OCI-LY1 (cell line): Measurements from ENCODE around the gene GJB2.

Source experiments
- H2AFZ ChIP-seq: fragments of 200-600 bp; sonication (generic), shearing (Covaris generic); 2 replicates; pipeline ENCODE4 v1.6.0; 2014; ENCODE audit warnings: antibody characterized with exemption, mild to moderate bottlenecking, low read length
- H3F3A ChIP-seq: fragments of 200-600 bp; sonication (generic), shearing (Covaris generic); 2 replicates; pipeline ENCODE4 v1.6.0; 2014; ENCODE audit warnings: mild to moderate bottlenecking, antibody characterized with exemption, low read length, moderate library complexity; ENCODE audit not compliant: insufficient read depth
- H3K27ac ChIP-seq: fragments of 200-600 bp; sonication (generic); 2 replicates; pipeline ENCODE4 v1.5.1; 2014; ENCODE audit warnings: low read length, mixed run types, mild to moderate bottlenecking, low read depth; ENCODE audit not compliant: poor library complexity, severe bottlenecking
- H3K27me3 ChIP-seq: fragments of 200-600 bp; sonication (generic); 2 replicates; pipeline ENCODE4 v1.6.0; 2014; ENCODE audit warnings: antibody characterized with exemption, mild to moderate bottlenecking, low read length, moderate library complexity; ENCODE audit not compliant: insufficient read depth
- H3K36me3 ChIP-seq: fragments of 200-600 bp; sonication (generic); 2 replicates; pipeline ENCODE4 v1.6.1; 2014; ENCODE audit warnings: mild to moderate bottlenecking, antibody characterized with exemption, low read length, moderate library complexity, mixed read lengths; ENCODE audit not compliant: insufficient read depth
- H3K4me1 ChIP-seq: fragments of 200-600 bp; sonication (generic); 2 replicates; pipeline ENCODE4 v1.5.1; 2014; ENCODE audit warnings: mild to moderate bottlenecking, low read length, moderate library complexity; ENCODE audit not compliant: insufficient read depth, severe bottlenecking
- H3K4me2 ChIP-seq: fragments of 200-600 bp; sonication (generic), shearing (Covaris generic); 2 replicates; pipeline ENCODE4 v1.6.1; 2014; ENCODE audit warnings: low read length
- H3K4me3 ChIP-seq: fragments of 200-600 bp; sonication (generic); 2 replicates; pipeline ENCODE4 v1.5.1; 2014; ENCODE audit warnings: low read length, low read depth, mild to moderate bottlenecking, mixed read lengths; ENCODE audit not compliant: poor library complexity, severe bottlenecking
- H3K79me2 ChIP-seq: fragments of 200-600 bp; shearing (Covaris generic); 2 replicates; pipeline ENCODE4 v1.6.1; 2016; ENCODE audit warnings: mixed run types, low read length, mixed read lengths; ENCODE audit not compliant: insufficient read depth
- H3K9ac ChIP-seq: fragments of 200-600 bp; sonication (generic), shearing (Covaris generic); 2 replicates; pipeline ENCODE4 v1.6.1; 2014; ENCODE audit warnings: mild to moderate bottlenecking, low read length, mixed read lengths
- H3K9me2 ChIP-seq: fragments of 200-600 bp; sonication (generic), shearing (Covaris generic); 2 replicates; pipeline ENCODE4 v1.6.1; 2014; ENCODE audit warnings: low read depth, mild to moderate bottlenecking, low read length, mixed read lengths
- H3K9me3 ChIP-seq: fragments of 200-600 bp; shearing (Covaris generic); 2 replicates; pipeline ENCODE4 v1.6.1; 2014; ENCODE audit warnings: low read length, mixed read lengths
- H4K20me1 ChIP-seq: fragments of 200-600 bp; sonication (generic), shearing (Covaris generic); 2 replicates; pipeline ENCODE4 v1.6.0; 2016; ENCODE audit warnings: mild to moderate bottlenecking, low read length; ENCODE audit not compliant: insufficient read depth
- CTCF ChIP-seq: fragments of 200-600 bp; sonication (generic), shearing (Covaris generic); IDR thresholded peaks from 2 replicates; pipeline ENCODE4 v1.5.1; 2017; ENCODE audit warnings: mild to moderate bottlenecking, antibody characterized with exemption, low read length, moderate library complexity, mixed read lengths
- EZH2 ChIP-seq: fragments of 200-600 bp; sonication (generic), shearing (Covaris generic); IDR thresholded peaks from 2 replicates; pipeline ENCODE4 v1.8.0; 2017; ENCODE audit warnings: borderline replicate concordance, mixed run types, mild to moderate bottlenecking, antibody characterized with exemption, low read length, moderate library complexity, mixed read lengths

GJB2 gene

GRCh38 chr13:20151612-20152011, 41.1 kb downstream of the GJB2 start:
- H3K4me3 ChIP-seq, result no peak overlapping the region
- no peaks in the 10 kb centered on the region for H3K4me1 ChIP-seq
- H3K27me3 ChIP-seq, result 0 out of 2 replicates have a peak, but pooled peaks cover 6% of the 10 kb centered on the region
- no peak overlapping the region for H2AFZ ChIP-seq
- H3K27ac ChIP-seq, result no peak overlapping the region
- no peaks in the 10 kb centered on the region for H3K36me3 ChIP-seq
- no peaks in the 10 kb centered on the region for H3K79me2 ChIP-seq
- H3F3A ChIP-seq, result no peaks in the 10 kb centered on the region; the same call in 1 of the 2 replicates
- H4K20me1 ChIP-seq, result no peaks in the 10 kb centered on the region
- H3K9me2 ChIP-seq, result no peaks in the 10 kb centered on the region
- no peaks in the 10 kb centered on the region for H3K9me3 ChIP-seq
- no peak overlapping the region for H3K4me2 ChIP-seq
- no peak overlapping the region for H3K9ac ChIP-seq
- TF ChIP-seq EZH2, result no peak
- TF ChIP-seq CTCF, result no peak

DNA sequence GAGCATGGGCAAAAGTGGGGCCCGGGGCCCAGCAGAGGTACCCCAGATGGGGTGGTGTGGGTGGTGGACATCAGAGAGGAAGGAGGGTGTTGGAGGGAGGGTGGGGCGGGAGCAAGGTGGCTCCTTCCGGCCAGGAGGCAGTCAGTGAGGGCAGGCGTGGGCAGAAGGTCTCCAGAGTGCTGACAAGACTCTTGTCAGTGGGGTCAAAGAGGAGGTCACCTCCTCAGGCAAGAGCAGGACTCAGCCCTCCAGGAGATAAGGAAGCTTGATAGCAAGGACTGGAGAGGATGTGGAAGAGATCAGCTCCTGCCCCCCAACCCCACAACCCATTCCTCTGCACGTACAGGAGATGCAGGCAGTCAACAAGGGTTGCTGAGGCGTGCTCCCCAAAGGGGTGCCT, 41.7 kb downstream of the GJB2 start:
- H3K36me3 ChIP-seq, result no peaks in the 10 kb centered on the region
- no peaks in the 10 kb centered on the region; the same call in 1 of the 2 replicates for H3F3A ChIP-seq
- no peak overlapping the region for H2AFZ ChIP-seq
- no peaks in the 10 kb centered on the region for H3K4me1 ChIP-seq
- no peaks in the 10 kb centered on the region for H3K9me2 ChIP-seq
- no peaks in the 10 kb centered on the region for H4K20me1 ChIP-seq
- no peak for TF ChIP-seq EZH2
- no peak for TF ChIP-seq CTCF
- no peak overlapping the region for H3K9ac ChIP-seq
- peaks cover 12% of the 10 kb centered on the region; the same call in 1 of the 2 replicates for H3K27me3 ChIP-seq
- H3K79me2 ChIP-seq, result no peaks in the 10 kb centered on the region
- no peak overlapping the region for H3K4me3 ChIP-seq
- H3K4me2 ChIP-seq, result no peak overlapping the region
- H3K9me3 ChIP-seq, result no peaks in the 10 kb centered on the region
- H3K27ac ChIP-seq, result no peak overlapping the region

DNA sequence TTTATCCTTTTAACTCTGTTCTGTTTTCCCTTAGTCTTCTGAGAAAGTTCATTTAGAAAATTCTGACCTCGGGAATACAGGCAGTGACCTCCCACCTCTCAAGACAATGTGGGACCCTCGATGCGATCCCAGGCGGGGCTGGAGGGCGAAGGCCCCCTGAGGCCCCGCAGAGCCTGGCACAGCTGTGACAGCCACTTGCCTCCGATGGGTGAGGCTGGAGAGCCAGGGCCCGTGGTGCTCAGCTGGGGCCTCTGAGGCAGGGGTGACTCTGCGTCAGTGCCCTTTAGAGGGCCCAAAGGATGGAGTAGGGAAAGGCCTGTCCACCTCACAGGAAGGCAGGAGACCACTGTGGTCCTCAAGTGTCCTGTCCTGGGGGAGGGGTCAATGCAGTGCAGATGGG, 42.2 kb downstream of the GJB2 start:
- Histone ChIP-seq H3K9me3 (no peaks in the 10 kb centered on the region), H3K4me1 (no peaks in the 10 kb centered on the region), H3K9ac (no peak overlapping the region), H3K36me3 (no peaks in the 10 kb centered on the region), H2AFZ (no peak overlapping the region), H4K20me1 (no peaks in the 10 kb centered on the region), H3K27me3 (peaks cover 13% of the 10 kb centered on the region; the same call in 1 of the 2 replicates), H3K4me3 (no peak overlapping the region), H3K9me2 (no peaks in the 10 kb centered on the region), H3K4me2 (no peak overlapping the region), H3F3A (no peaks in the 10 kb centered on the region; the same call in 1 of the 2 replicates), H3K79me2 (no peaks in the 10 kb centered on the region), H3K27ac (no peak overlapping the region)
- TF ChIP-seq CTCF (no peak), EZH2 (no peak)
